Measurements from ENCODE around the gene PTPRT.

Gene PTPRT

GRCh38 chr20:42978184-42978974 is 211.3 kb downstream of the PTPRT start:
- DNase-seq (ENCODE audit: low read depth, low spot score) = no peak

- DNase-seq (ENCODE audit: low read depth, low spot score) = no peak
Observed at GRCh38 chr20:42975974-42976373, 213.7 kb downstream of the PTPRT start.

GRCh38 chr20:42974347-42974746 is 215.4 kb downstream of the PTPRT start:
- DNase-seq (ENCODE audit: low read depth, low spot score) = no peak

- DNase-seq (ENCODE audit: low read depth, low spot score) = no peak
Observed at GRCh38 chr20:42972591-42972990, 217.1 kb downstream of the PTPRT start.

GRCh38 chr20:42968746-42969145 is 221.0 kb downstream of the PTPRT start:
- no peak for DNase-seq (ENCODE audit: low read depth, low spot score)

- peak; percentile 47 for DNase-seq (ENCODE audit: low read depth, low spot score)
Observed at GRCh38 chr20:42963796-42964195, 225.9 kb downstream of the PTPRT start.

GRCh38 chr20:42961771-42962170 is 227.9 kb downstream of the PTPRT start:
- peak; percentile 67 for DNase-seq (ENCODE audit: low read depth, low spot score)

GRCh38 chr20:42959996-42960395 is 229.7 kb downstream of the PTPRT start:
- DNase-seq (ENCODE audit: low read depth, low spot score) = no peak

- no peak for DNase-seq (ENCODE audit: low read depth, low spot score)
Observed at GRCh38 chr20:42958367-42959069, 231.2 kb downstream of the PTPRT start.

- no peak for DNase-seq (ENCODE audit: low read depth, low spot score)
Observed at GRCh38 chr20:42957704-42958095, 232.0 kb downstream of the PTPRT start.

- DNase-seq (ENCODE audit: low read depth, low spot score) = no peak
Observed at GRCh38 chr20:42957018-42957703, 232.5 kb downstream of the PTPRT start.

GRCh38 chr20:42955713-42956112 is 234.0 kb downstream of the PTPRT start:
- DNase-seq (ENCODE audit: low read depth, low spot score) = no peak

- DNase-seq (ENCODE audit: low read depth, low spot score) = no peak
Observed at GRCh38 chr20:42954951-42955350, 234.8 kb downstream of the PTPRT start.

GRCh38 chr20:42949950-42950349 is 239.8 kb downstream of the PTPRT start:
- DNase-seq (ENCODE audit: low read depth, low spot score) = no peak

- DNase-seq (ENCODE audit: low read depth, low spot score) = peak; percentile 45
Observed at GRCh38 chr20:42945234-42945994, 244.3 kb downstream of the PTPRT start.

GRCh38 chr20:42941629-42942028 is 248.1 kb downstream of the PTPRT start:
- no peak for DNase-seq (ENCODE audit: low read depth, low spot score)

GRCh38 chr20:42938441-42939205 is 251.1 kb downstream of the PTPRT start:
- DNase-seq (ENCODE audit: low read depth, low spot score) = no peak

GRCh38 chr20:42936482-42936881 is 253.2 kb downstream of the PTPRT start:
- no peak for DNase-seq (ENCODE audit: low read depth, low spot score)

- no peak for DNase-seq (ENCODE audit: low read depth, low spot score)
Observed at GRCh38 chr20:42924215-42924614, 265.5 kb downstream of the PTPRT start.

- DNase-seq (ENCODE audit: low read depth, low spot score) = no peak
Observed at GRCh38 chr20:42923348-42923918, 266.3 kb downstream of the PTPRT start.

GRCh38 chr20:42920776-42921175 is 268.9 kb downstream of the PTPRT start:
- DNase-seq (ENCODE audit: low read depth, low spot score) = no peak
